Caki2 (cell line): ENCODE results near the gene PCDHB16. TPM values are rescaled to one million over a fixed set of nuclear protein-coding genes. Genes with fewer than 3 reads are reported as not detected.
"Not testable (repeated sequence)": the region's sequence is repeated elsewhere in the genome, so short reads cannot be mapped to it uniquely, and the experiment has no call there.

Source experiments
- DNase-seq: peaks from one replicate; pipeline ENCODE4 v3.0.0-alpha.2; 2015; ENCODE audit warnings: low read depth
- in situ Hi-C: cut with HindIII; loops from 2 replicates; pipeline ENCODE4 v1.10.0; 2016; ENCODE audit warnings: low sequenced_read_pairs, low pct_unique_long_range_greater_than_20kb, mixed read lengths
- total RNA-seq: library from RNA; depleted of rRNA; stranded (reverse); fragments of >200 nt; shearing (Covaris generic); gene quantifications from 2 replicates; pipeline ENCODE4 v1.2.3, GENCODE V29; 2014; ENCODE audit warnings: low replicate concordance; rRNA removed

The PCDHB16 gene
- total RNA-seq, result 3.1 and 4.1 TPM in 2 replicates

- in situ Hi-C loops, result no loop called here
- peak; percentile 50 for DNase-seq
These were observed at the start of gene PCDHB16 for GRCh38 chr5:141182248-141182647. PCDHB16 (plus strand) TSS chr5:141182387; CDS start chr5:141182560, 173 bp downstream.

DNA sequence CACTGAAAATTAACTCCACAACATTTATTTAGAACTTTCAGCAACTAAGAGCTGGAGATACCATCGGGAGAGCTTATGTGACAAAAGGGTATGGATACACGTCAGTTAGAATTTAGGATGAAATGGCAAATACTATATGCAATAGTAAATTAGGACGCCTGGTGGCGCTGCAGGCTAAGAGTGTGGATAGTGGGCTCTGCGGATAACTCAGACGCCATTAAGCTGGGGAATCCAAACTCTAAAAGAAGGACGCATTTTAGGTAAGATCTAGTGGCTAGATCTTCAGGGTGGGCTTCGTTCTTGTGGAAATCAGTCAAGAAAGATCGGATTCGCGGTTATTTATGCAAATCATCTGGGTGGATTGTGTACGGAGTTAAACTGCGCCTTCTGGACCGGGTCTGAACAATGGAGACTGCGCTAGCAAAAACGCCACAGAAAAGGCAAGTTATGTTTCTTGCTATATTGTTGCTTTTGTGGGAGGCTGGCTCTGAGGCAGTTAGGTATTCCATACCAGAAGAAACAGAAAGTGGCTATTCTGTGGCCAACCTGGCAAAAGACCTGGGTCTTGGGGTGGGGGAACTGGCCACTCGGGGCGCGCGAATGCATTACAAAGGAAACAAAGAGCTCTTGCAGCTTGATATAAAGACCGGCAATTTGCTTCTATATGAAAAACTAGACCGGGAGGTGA lies 47.0 kb upstream of the PCDHB16 start, which contains the start of gene PCDHB5:
Gene PCDHB5, plus strand, starts transcription at position 177 of the 688 bp plus-strand sequence. Its CDS starts 229 bp downstream, at position 406.
- in situ Hi-C loops, result no loop called here
- peak; percentile 59 for DNase-seq

DNA sequence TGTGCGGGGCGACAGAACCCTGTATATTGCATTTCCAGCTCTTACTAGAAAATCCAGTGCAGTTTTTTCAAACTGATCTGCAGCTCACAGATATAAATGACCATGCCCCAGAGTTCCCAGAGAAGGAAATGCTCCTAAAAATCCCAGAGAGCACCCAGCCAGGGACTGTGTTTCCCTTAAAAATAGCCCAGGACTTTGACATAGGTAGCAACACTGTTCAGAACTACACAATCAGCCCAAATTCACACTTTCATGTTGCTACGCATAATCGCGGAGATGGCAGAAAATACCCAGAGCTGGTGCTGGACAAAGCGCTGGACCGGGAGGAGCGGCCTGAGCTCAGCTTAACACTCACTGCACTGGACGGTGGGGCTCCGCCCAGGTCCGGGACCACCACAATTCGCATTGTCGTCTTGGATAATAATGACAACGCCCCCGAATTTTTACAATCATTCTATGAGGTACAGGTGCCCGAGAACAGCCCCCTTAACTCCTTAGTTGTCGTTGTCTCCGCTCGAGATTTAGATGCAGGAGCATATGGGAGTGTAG lies 46.4 kb upstream of the PCDHB16 start:
- DNase-seq, result no peak
- in situ Hi-C loops, result no loop called here

DNA sequence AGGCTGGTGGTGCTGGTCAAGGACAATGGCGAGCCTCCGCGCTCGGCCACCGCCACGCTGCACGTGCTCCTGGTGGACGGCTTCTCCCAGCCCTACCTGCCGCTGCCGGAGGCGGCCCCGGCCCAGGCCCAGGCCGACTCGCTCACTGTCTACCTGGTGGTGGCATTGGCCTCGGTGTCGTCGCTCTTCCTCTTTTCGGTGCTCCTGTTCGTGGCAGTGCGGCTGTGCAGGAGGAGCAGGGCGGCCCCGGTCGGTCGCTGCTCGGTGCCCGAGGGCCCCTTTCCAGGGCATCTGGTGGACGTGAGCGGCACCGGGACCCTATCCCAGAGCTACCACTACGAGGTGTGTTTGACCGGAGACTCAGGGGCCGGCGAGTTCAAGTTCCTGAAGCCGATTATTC lies 44.8 kb upstream of the PCDHB16 start:
- in situ Hi-C loops, DNase-seq: not testable (repeated sequence)

GRCh38 chr5:141149812-141150211 lies 32.4 kb upstream of the PCDHB16 start, which contains the start of gene PCDHB6:
PCDHB6 (plus strand) TSS chr5:141150057; CDS start chr5:141150258, 201 bp downstream.
- in situ Hi-C loops, result no loop called here
- DNase-seq, result no peak

- DNase-seq, result no peak
- in situ Hi-C loops, result no loop called here
These were observed 31.8 kb upstream of the PCDHB16 start for GRCh38 chr5:141150224-141150992.

DNA sequence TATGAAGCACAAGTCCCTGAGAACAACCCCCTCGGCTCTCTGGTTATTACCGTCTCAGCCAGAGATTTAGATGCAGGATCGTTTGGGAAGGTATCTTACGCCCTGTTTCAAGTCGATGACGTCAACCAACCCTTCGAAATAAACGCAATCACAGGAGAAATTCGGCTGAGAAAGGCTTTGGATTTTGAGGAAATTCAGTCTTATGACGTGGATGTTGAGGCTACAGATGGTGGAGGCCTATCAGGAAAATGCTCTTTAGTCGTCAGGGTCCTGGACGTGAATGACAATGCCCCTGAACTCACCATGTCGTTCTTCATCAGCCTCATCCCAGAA lies 31.2 kb upstream of the PCDHB16 start:
- in situ Hi-C loops, result no loop called here
- DNase-seq, result no peak

DNA sequence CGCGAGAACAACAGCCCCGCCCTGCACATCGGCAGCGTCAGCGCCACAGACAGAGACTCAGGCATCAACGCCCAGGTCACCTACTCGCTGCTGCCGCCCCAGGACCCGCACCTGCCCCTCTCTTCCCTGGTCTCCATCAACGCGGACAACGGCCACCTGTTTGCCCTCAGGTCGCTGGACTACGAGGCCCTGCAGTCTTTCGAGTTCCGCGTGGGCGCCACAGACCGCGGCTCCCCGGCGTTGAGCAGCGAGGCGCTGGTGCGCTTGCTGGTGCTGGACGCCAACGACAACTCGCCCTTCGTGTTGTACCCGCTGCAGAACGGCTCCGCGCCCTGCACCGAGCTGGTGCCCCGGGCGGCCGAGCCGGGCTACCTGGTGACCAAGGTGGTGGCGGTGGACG lies 30.6 kb upstream of the PCDHB16 start:
- in situ Hi-C loops, DNase-seq: not testable (repeated sequence)

GRCh38 chr5:141152096-141152495 lies 30.1 kb upstream of the PCDHB16 start:
- DNase-seq, in situ Hi-C loops: not testable (repeated sequence)

- DNase-seq, result no peak
- in situ Hi-C loops, result no loop called here
These were observed 26.4 kb upstream of the PCDHB16 start for GRCh38 chr5:141155540-141156374.

GRCh38 chr5:141157356-141157755 lies 24.8 kb upstream of the PCDHB16 start:
- DNase-seq, in situ Hi-C loops: not testable (repeated sequence)

- not testable (repeated sequence) for DNase-seq
These were observed 24.3 kb upstream of the PCDHB16 start for GRCh38 chr5:141157901-141158300.

GRCh38 chr5:141172381-141173204 lies 9.6 kb upstream of the PCDHB16 start, which contains the start of gene PCDHB7:
PCDHB7 (plus strand) TSS chr5:141172644; CDS start chr5:141172836, 192 bp downstream.
- in situ Hi-C loops, result no loop called here
- DNase-seq, result peak; percentile 35

More at GRCh38 chr5:141157901-141158300, 24.3 kb upstream of the PCDHB16 start:
- in situ Hi-C loops, result not testable (repeated sequence)

DNA sequence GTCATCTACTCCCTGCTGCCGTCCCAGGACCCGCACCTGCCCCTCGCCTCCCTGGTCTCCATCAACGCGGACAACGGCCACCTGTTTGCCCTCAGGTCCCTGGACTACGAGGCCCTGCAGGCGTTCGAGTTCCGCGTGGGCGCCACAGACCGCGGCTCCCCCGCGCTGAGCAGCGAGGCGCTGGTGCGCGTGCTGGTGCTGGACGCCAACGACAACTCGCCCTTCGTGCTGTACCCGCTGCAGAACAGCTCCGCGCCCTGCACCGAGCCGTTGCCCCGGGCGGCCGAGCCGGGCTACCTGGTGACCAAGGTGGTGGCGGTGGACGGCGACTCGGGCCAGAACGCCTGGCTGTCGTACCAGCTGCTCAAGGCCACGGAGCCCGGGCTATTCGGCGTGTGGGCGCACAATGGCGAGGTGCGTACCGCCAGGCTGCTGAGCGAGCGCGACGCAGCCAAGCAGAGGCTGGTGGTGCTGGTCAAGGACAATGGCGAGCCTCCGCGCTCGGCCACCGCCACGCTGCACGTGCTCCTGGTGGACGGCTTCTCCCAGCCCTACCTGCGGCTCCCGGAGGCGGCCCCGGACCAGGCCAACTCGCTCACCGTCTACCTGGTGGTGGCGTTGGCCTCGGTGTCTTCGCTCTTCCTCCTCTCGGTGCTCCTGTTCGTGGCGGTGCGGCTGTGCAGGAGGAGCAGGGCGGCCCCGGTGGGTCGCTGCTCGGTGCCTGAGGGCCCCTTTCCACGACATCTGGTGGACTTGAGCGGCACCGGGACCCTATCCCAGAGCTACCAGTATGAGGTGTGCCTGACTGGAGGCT lies 7.7 kb upstream of the PCDHB16 start:
- DNase-seq, in situ Hi-C loops: not testable (repeated sequence)

- in situ Hi-C loops, result no loop called here
- DNase-seq, result no peak
These were observed 6.3 kb upstream of the PCDHB16 start for GRCh38 chr5:141175933-141176332.

- peak; percentile 6 for DNase-seq
- in situ Hi-C loops, result not testable (repeated sequence)
These were observed 4.5 kb upstream of the PCDHB16 start, which contains the start of gene PCDHB8 for GRCh38 chr5:141177577-141178191. PCDHB8 (plus strand) TSS chr5:141177790; CDS start chr5:141178035, 245 bp downstream.
